Measurements from ENCODE around the gene REEP6.

REEP6 gene

GRCh38 chr19:1481224-1481892, 9.6 kb upstream of the REEP6 start:
- Histone ChIP-seq H2BK15ac (ENCODE audit: low read length) (peak overlapping the region; percentile 38), H2BK5ac (ENCODE audit: low read length) (no peak overlapping the region), H3K23ac (ENCODE audit: low read depth, low read length, poor library complexity) (no peak overlapping the region), H3K4me1 (ENCODE audit: control insufficient read depth in 2 of 2, insufficient read depth in 1 of 2, low read depth in 1 of 2, low read length in 2 of 2) (peaks cover 0 to 3% of the 10 kb centered on the region in 2 donors), H3K9me3 (replicated peaks in 1 of 2; ENCODE audit: control insufficient read depth in 2 of 2, insufficient read depth in 1 of 2, low read depth in 1 of 2, low read length in 2 of 2) (no peaks in the 10 kb centered on the region), H3K18ac (ENCODE audit: low read length) (no peak overlapping the region), H2AK5ac (ENCODE audit: low read depth, low read length) (peak overlapping the region; percentile 81), H3K27me3 (ENCODE audit: control insufficient read depth in 3 of 3, insufficient read depth in 3 of 3, low read depth in 1 of 3, low read length in 3 of 3) (no peaks in the 10 kb centered on the region), H3K79me1 (ENCODE audit: low read depth, low read length) (peaks cover 15% of the 10 kb centered on the region), H3K4me3 (ENCODE audit: low read length in 2 of 2) (no peak overlapping the region), H3K14ac (ENCODE audit: low read length) (no peak overlapping the region), H2AFZ (ENCODE audit: low read length) (no peak overlapping the region), H2BK12ac (ENCODE audit: low read length) (no peak overlapping the region), H3K9ac (ENCODE audit: low read depth, low read length, poor library complexity) (peak overlapping the region; percentile 44), H4K8ac (ENCODE audit: low read depth, low read length) (no peak overlapping the region), H2BK120ac (ENCODE audit: low read depth, low read length) (no peak overlapping the region), H3K4me2 (ENCODE audit: insufficient read depth, low read length, poor library complexity, severe bottlenecking) (no peak overlapping the region), H3K36me3 (replicated peaks in 1 of 2; ENCODE audit: control insufficient read depth in 2 of 2, insufficient read depth in 2 of 2, low read length in 2 of 2) (peaks cover under 1 to 9% of the 10 kb centered on the region in 2 donors), H3K4ac (ENCODE audit: low read length) (peak overlapping the region; percentile 11), H3K27ac (replicated peaks; ENCODE audit: low read length) (no peak overlapping the region), H4K91ac (ENCODE audit: low read depth, low read length, poor library complexity) (peak overlapping the region; percentile 89)
- no peak for DNase-seq (ENCODE audit: low spot score)
- whole genome bisulfite sequencing, 2 donors (ENCODE audit: extremely low coverage in 2 of 2, insufficient read length in 2 of 2, insufficient replicate concordance in 1 of 2), result no CpG with 5 or more reads among the region's 26 CpGs

- no peak for DNase-seq (ENCODE audit: low spot score)
- Histone ChIP-seq H3K4ac (ENCODE audit: low read length) (no peak overlapping the region), H3K27ac (replicated peaks; ENCODE audit: low read length) (no peak overlapping the region), H3K4me3 (ENCODE audit: low read length in 2 of 2) (peak overlapping the region in 1 of 2 donors; percentile 23), H2BK15ac (ENCODE audit: low read length) (peak overlapping the region; percentile 38), H2AK5ac (ENCODE audit: low read depth, low read length) (peak overlapping the region; percentile 81), H2BK120ac (ENCODE audit: low read depth, low read length) (no peak overlapping the region), H3K36me3 (replicated peaks in 1 of 2; ENCODE audit: control insufficient read depth in 2 of 2, insufficient read depth in 2 of 2, low read length in 2 of 2) (peaks cover 0 to 6% of the 10 kb centered on the region in 2 donors), H3K18ac (ENCODE audit: low read length) (no peak overlapping the region), H3K14ac (ENCODE audit: low read length) (peak overlapping the region; percentile 21), H3K79me1 (ENCODE audit: low read depth, low read length) (peaks cover 15% of the 10 kb centered on the region), H4K91ac (ENCODE audit: low read depth, low read length, poor library complexity) (peak overlapping the region; percentile 89), H3K27me3 (ENCODE audit: control insufficient read depth in 3 of 3, insufficient read depth in 3 of 3, low read depth in 1 of 3, low read length in 3 of 3) (no peaks in the 10 kb centered on the region), H3K9ac (ENCODE audit: low read depth, low read length, poor library complexity) (peak overlapping the region; percentile 44), H2AFZ (ENCODE audit: low read length) (no peak overlapping the region), H3K4me1 (ENCODE audit: control insufficient read depth in 2 of 2, insufficient read depth in 1 of 2, low read depth in 1 of 2, low read length in 2 of 2) (peaks cover 0 to 3% of the 10 kb centered on the region in 2 donors), H2BK12ac (ENCODE audit: low read length) (no peak overlapping the region), H3K9me3 (replicated peaks in 1 of 2; ENCODE audit: control insufficient read depth in 2 of 2, insufficient read depth in 1 of 2, low read depth in 1 of 2, low read length in 2 of 2) (no peaks in the 10 kb centered on the region), H2BK5ac (ENCODE audit: low read length) (no peak overlapping the region), H3K23ac (ENCODE audit: low read depth, low read length, poor library complexity) (peak overlapping the region; percentile 89), H3K4me2 (ENCODE audit: insufficient read depth, low read length, poor library complexity, severe bottlenecking) (no peak overlapping the region), H4K8ac (ENCODE audit: low read depth, low read length) (no peak overlapping the region)
- no CpG with 5 or more reads among the region's 36 CpGs for WGBS, 2 donors (ENCODE audit: extremely low coverage in 2 of 2, insufficient read length in 2 of 2, insufficient replicate concordance in 1 of 2)
Observed at GRCh38 chr19:1481893-1482360, 9.1 kb upstream of the REEP6 start.

DNA sequence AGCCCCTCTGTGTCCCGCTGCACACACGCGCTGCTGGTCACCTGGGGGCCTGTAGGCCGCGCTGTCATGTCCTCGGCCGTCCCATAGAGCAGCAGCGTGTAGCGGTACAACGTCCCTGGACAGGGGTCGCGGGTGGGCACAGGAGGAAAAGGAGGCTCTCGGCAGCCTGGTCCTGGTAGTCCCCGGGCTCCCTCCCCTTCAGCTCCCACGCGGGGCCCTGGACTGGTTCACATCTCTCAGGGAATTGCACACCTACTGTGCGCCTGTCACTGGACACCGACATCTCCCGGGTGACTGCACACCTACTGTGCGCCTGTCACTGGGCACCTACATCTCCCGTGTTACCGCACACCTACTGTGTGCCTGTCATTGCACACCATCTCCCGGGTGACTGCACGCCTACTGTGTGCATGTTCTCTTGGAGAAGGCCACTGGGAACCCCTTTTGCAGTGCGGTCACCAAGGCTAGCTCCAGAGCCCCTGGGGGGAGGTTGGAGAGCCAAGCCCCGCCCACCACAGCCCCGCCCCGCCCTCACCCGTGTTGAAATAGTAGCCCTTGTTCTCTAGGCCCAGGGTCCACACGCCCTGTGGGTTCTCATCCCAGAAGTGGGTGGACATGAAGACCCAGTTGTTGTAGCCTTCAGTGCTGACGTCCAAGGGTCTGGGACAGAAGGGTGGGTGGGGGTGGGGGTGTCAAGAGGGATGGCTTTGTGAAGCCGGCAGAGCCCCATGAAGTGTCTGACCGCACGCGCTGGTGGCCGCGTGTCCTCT, 8.4 kb upstream of the REEP6 start:
- H3K4me1 ChIP-seq (ENCODE audit: control insufficient read depth in 2 of 2, insufficient read depth in 1 of 2, low read depth in 1 of 2, low read length in 2 of 2), result peaks cover 0 to 3% of the 10 kb centered on the region in 2 donors
- H2BK12ac ChIP-seq (ENCODE audit: low read length), result peak overlapping the region; percentile 41
- peaks cover 15% of the 10 kb centered on the region for H3K79me1 ChIP-seq (ENCODE audit: low read depth, low read length)
- no peak for DNase-seq (ENCODE audit: low spot score)
- no peak overlapping the region for H2AFZ ChIP-seq (ENCODE audit: low read length)
- peak overlapping the region; percentile 43 for H4K8ac ChIP-seq (ENCODE audit: low read depth, low read length)
- peak overlapping the region; percentile 89 for H4K91ac ChIP-seq (ENCODE audit: low read depth, low read length, poor library complexity)
- peak overlapping the region; percentile 72 for H2BK120ac ChIP-seq (ENCODE audit: low read depth, low read length)
- no peak overlapping the region for H3K27ac ChIP-seq (replicated peaks; ENCODE audit: low read length)
- peaks cover 0 to under 1% of the 10 kb centered on the region in 2 donors for H3K36me3 ChIP-seq (replicated peaks in 1 of 2; ENCODE audit: control insufficient read depth in 2 of 2, insufficient read depth in 2 of 2, low read length in 2 of 2)
- H3K4me3 ChIP-seq (ENCODE audit: low read length in 2 of 2), result peak overlapping the region in 1 of 2 donors; percentile 23
- no peak overlapping the region for H3K4me2 ChIP-seq (ENCODE audit: insufficient read depth, low read length, poor library complexity, severe bottlenecking)
- peak overlapping the region; percentile 38 for H2BK15ac ChIP-seq (ENCODE audit: low read length)
- H3K18ac ChIP-seq (ENCODE audit: low read length), result no peak overlapping the region
- no CpG with 5 or more reads among the region's 37 CpGs for WGBS, 2 donors (ENCODE audit: extremely low coverage in 2 of 2, insufficient read length in 2 of 2, insufficient replicate concordance in 1 of 2)
- H3K4ac ChIP-seq (ENCODE audit: low read length), result no peak overlapping the region
- peak overlapping the region; percentile 21 for H3K14ac ChIP-seq (ENCODE audit: low read length)
- no peaks in the 10 kb centered on the region for H3K9me3 ChIP-seq (replicated peaks in 1 of 2; ENCODE audit: control insufficient read depth in 2 of 2, insufficient read depth in 1 of 2, low read depth in 1 of 2, low read length in 2 of 2)
- H2BK5ac ChIP-seq (ENCODE audit: low read length), result no peak overlapping the region
- H3K9ac ChIP-seq (ENCODE audit: low read depth, low read length, poor library complexity), result no peak overlapping the region
- H2AK5ac ChIP-seq (ENCODE audit: low read depth, low read length), result peak overlapping the region; percentile 81
- H3K23ac ChIP-seq (ENCODE audit: low read depth, low read length, poor library complexity), result peak overlapping the region; percentile 89
- no peaks in the 10 kb centered on the region for H3K27me3 ChIP-seq (ENCODE audit: control insufficient read depth in 3 of 3, insufficient read depth in 3 of 3, low read depth in 1 of 3, low read length in 3 of 3)

Data from neuronal stem cell (in vitro differentiated cells).